A549 treated with AZD9567 at 1 μM for 4 hours (cell line): Measurements from ENCODE around the gene LAP3. TPM values are rescaled to one million over a fixed set of nuclear protein-coding genes. Genes with fewer than 3 reads are reported as not detected.

ENCODE experiments used
- total RNA-seq: library from RNA; stranded (reverse); fragments of 200-300 nt; extraction: Qiagen RNA extraction; gene quantifications from 5 replicates; pipeline ENCODE4 v1.2.3, GENCODE V29; 2022; ENCODE audit not compliant: insufficient read depth

Gene LAP3
- total RNA-seq: 34.1 to 47.1 TPM (median 35.7 TPM) in 5 replicates

GRCh38 chr4:17576932-17577664 lies at the start of gene LAP3:
Gene LAP3, plus strand, starts transcription at chr4:17577198. Its CDS starts 268 bp downstream, at chr4:17577466.

GRCh38 chr4:17614416-17615299 lies 37.7 kb downstream of the LAP3 start, which contains the start of gene MED28:
Gene MED28, plus strand, starts transcription at chr4:17614641. Its CDS starts 14 bp downstream, at chr4:17614655.

Other genes with a start within 250 kb of the LAP3 start
- gene QDPR, start 65.1 kb upstream of the LAP3 start, total RNA-seq: 48.2 to 65.6 TPM (median 52.9 TPM) in 5 replicates
- gene CLRN2, start 62.0 kb upstream of the LAP3 start, total RNA-seq: not detected in 5 replicates
- gene MED28, start 37.4 kb downstream of the LAP3 start, total RNA-seq: 26.4 to 39.3 TPM (median 30.8 TPM) in 5 replicates
- 0.01 to 0.02 TPM (median 0.02 TPM) in 4 of 5 replicates, not detected in the other for gene FAM184B, start 204.4 kb downstream of the LAP3 start, total RNA-seq
- 3.3 to 7.2 TPM (median 5.5 TPM) in 5 replicates for gene DCAF16, start 233.6 kb downstream of the LAP3 start, total RNA-seq
- gene NCAPG, start 233.8 kb downstream of the LAP3 start, total RNA-seq: 24.8 to 35.8 TPM (median 27.7 TPM) in 5 replicates